ENCODE measurements around the gene SLC5A4.

The SLC5A4 gene

GRCh38 chr22:32204856-32205722 is 50.1 kb downstream of the SLC5A4 start, which contains the start of gene RFPL2:
Gene RFPL2, minus strand, starts transcription at chr22:32205073. Its CDS starts 2,622 bp downstream, at chr22:32202451.
- peak; percentile 85 for DNase-seq (ENCODE audit: extremely low spot score)
- ChIA-PET CTCF (interaction anchor here (1.0 to 1.2 kb wide), 3 partner anchors 60 to 101 kb away, joined by 3 to 5 read pairs (median 3); no protein-coding TSS in a partner anchor), POLR2A (interaction anchor here (1.0 to 2.5 kb wide), 7 partner anchors 9 to 269 kb away, joined by 3 to 6 read pairs (median 4); partner anchors contain the start of genes C22orf42 and FBXO7)
- peak; percentile 70 for TF ChIP-seq L3MBTL2 (conservative IDR thresholded peaks at IDR 0.05)
- TF ChIP-seq CTBP1 (IDR thresholded peaks at IDR 0.05; ENCODE audit: borderline replicate concordance) = no peak
- TF ChIP-seq, protein P1, sequence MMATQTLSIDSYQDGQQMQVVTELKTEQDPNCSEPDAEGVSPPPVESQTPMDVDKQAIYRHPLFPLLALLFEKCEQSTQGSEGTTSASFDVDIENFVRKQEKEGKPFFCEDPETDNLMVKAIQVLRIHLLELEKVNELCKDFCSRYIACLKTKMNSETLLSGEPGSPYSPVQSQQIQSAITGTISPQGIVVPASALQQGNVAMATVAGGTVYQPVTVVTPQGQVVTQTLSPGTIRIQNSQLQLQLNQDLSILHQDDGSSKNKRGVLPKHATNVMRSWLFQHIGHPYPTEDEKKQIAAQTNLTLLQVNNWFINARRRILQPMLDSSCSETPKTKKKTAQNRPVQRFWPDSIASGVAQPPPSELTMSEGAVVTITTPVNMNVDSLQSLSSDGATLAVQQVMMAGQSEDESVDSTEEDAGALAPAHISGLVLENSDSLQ (IDR thresholded peaks at IDR 0.05) = no peak
- no peak for TF ChIP-seq FOXK2 (IDR thresholded peaks at IDR 0.05)

DNA sequence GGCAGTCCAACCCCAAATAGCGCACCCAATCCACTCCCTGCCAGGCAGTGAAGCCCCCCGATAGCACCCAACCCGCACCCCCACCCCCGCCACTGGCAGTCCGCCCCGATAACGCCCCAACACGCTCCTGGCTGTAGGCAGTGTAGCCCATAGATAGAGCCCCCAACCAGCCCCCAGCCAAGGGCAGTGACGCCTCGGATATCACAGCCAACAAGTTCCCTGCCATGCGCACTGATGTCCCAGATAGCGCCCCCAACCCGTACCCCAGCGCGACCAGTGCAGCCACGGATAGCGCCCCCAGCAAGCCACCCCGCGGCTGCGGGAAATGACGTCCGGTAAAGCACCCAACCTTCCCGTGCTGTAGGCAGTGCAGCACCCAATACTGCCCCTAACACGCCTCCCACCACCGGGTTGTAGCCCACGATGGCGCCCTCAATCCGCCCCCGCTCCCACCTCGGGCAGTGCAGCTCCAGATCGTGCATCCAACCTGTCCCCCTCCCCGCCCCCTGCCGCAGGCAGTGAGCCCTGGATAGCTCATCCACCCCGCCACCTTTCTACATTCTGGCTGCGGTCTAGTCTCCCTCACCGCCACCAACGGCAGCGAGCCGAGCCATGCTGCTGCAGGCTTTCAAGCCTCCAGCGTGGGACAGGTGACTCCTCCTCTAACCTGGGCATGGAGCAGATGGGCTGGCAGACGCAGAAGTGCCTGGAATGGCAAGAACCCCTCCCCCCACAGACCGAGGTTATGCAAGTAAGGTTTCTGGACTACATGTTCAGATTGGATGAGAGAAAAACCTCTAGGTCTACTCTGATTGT is 50.9 kb downstream of the SLC5A4 start:
- peak; percentile 55 for DNase-seq (ENCODE audit: extremely low spot score)
- TF ChIP-seq HDGF (IDR thresholded peaks at IDR 0.05; ENCODE audit: borderline replicate concordance) (no peak), L3MBTL2 (conservative IDR thresholded peaks at IDR 0.05) (no peak; the same call in none of the 2 replicates), BHLHE40 (IDR thresholded peaks at IDR 0.05; ENCODE audit: borderline replicate concordance) (no peak), NFRKB (IDR thresholded peaks at IDR 0.05) (no peak), FOXM1 (IDR thresholded peaks at IDR 0.05; ENCODE audit: borderline replicate concordance) (no peak), FOXK2 (IDR thresholded peaks at IDR 0.05) (no peak), ELF4 (IDR thresholded peaks at IDR 0.05) (no peak), TARDBP (IDR thresholded peaks at IDR 0.05) (no peak), FOXA1 (IDR thresholded peaks at IDR 0.05) (no peak), CTBP1 (IDR thresholded peaks at IDR 0.05; ENCODE audit: borderline replicate concordance) (no peak), SP1 (IDR thresholded peaks at IDR 0.05) (no peak), LEF1 (IDR thresholded peaks at IDR 0.05; ENCODE audit: borderline replicate concordance) (no peak), SUZ12 (IDR thresholded peaks at IDR 0.05) (no peak), ARNT (IDR thresholded peaks at IDR 0.05) (no peak), ZNF384 (IDR thresholded peaks at IDR 0.05) (no peak)
- TF ChIP-seq, protein P1 (IDR thresholded peaks at IDR 0.05) = no peak
- ChIA-PET POLR2A (interaction anchor here (1.0 to 2.5 kb wide), 6 partner anchors 9 to 270 kb away, joined by 3 to 6 read pairs (median 4); partner anchors contain the start of genes C22orf42 and FBXO7), CTCF (interaction anchor here (1.2 kb wide), 1 partner anchor 63 kb away, joined by 3 read pairs; no protein-coding TSS in a partner anchor)

- CTCF ChIA-PET = no interaction called here
Measured at GRCh38 chr22:32203181-32204039, 51.7 kb downstream of the SLC5A4 start.

GRCh38 chr22:32202539-32203180 is 52.5 kb downstream of the SLC5A4 start:
- DNase-seq (ENCODE audit: extremely low spot score) = peak; percentile 64
- CTCF ChIA-PET = interaction anchor here (0.9 kb wide), 2 partner anchors 31 to 64 kb away, joined by 3 to 4 read pairs; no protein-coding TSS in a partner anchor
- TF ChIP-seq FOXK2 (IDR thresholded peaks at IDR 0.05) (no peak), ELF4 (IDR thresholded peaks at IDR 0.05) (no peak), FOXA1 (IDR thresholded peaks at IDR 0.05) (no peak), NFRKB (IDR thresholded peaks at IDR 0.05) (no peak), SUZ12 (IDR thresholded peaks at IDR 0.05) (no peak), FOXM1 (IDR thresholded peaks at IDR 0.05; ENCODE audit: borderline replicate concordance) (no peak), HDGF (IDR thresholded peaks at IDR 0.05; ENCODE audit: borderline replicate concordance) (no peak), L3MBTL2 (conservative IDR thresholded peaks at IDR 0.05) (no peak), LEF1 (IDR thresholded peaks at IDR 0.05; ENCODE audit: borderline replicate concordance) (no peak), BHLHE40 (IDR thresholded peaks at IDR 0.05; ENCODE audit: borderline replicate concordance) (no peak), TARDBP (IDR thresholded peaks at IDR 0.05) (no peak), SP1 (IDR thresholded peaks at IDR 0.05) (no peak), ARNT (IDR thresholded peaks at IDR 0.05) (no peak), CTBP1 (IDR thresholded peaks at IDR 0.05; ENCODE audit: borderline replicate concordance) (no peak)
- TF ChIP-seq, protein P1 (IDR thresholded peaks at IDR 0.05) = no peak
- POLR2A ChIA-PET = no interaction called here

More at GRCh38 chr22:32203181-32204039, 51.7 kb downstream of the SLC5A4 start:
- POLR2A ChIA-PET = interaction anchor here (1.5 to 2.5 kb wide), 2 partner anchors 146 to 271 kb away, joined by 3 to 6 read pairs; partner anchors contain the start of gene FBXO7
- TF ChIP-seq NFRKB (IDR thresholded peaks at IDR 0.05) = no peak
- TF ChIP-seq TARDBP (IDR thresholded peaks at IDR 0.05) = no peak
- no peak for TF ChIP-seq BHLHE40 (IDR thresholded peaks at IDR 0.05; ENCODE audit: borderline replicate concordance)
- no peak for TF ChIP-seq FOXA1 (IDR thresholded peaks at IDR 0.05)
- TF ChIP-seq SP1 (IDR thresholded peaks at IDR 0.05) = no peak
- TF ChIP-seq ARNT (IDR thresholded peaks at IDR 0.05) = no peak
- no peak for TF ChIP-seq ZNF384 (IDR thresholded peaks at IDR 0.05)
- no peak for TF ChIP-seq L3MBTL2 (conservative IDR thresholded peaks at IDR 0.05)
- TF ChIP-seq FOXM1 (IDR thresholded peaks at IDR 0.05; ENCODE audit: borderline replicate concordance) = no peak
- no peak for TF ChIP-seq CTBP1 (IDR thresholded peaks at IDR 0.05; ENCODE audit: borderline replicate concordance)
- DNase-seq (ENCODE audit: extremely low spot score) = no peak
